ENCODE data around the gene ELMO1.

DNA sequence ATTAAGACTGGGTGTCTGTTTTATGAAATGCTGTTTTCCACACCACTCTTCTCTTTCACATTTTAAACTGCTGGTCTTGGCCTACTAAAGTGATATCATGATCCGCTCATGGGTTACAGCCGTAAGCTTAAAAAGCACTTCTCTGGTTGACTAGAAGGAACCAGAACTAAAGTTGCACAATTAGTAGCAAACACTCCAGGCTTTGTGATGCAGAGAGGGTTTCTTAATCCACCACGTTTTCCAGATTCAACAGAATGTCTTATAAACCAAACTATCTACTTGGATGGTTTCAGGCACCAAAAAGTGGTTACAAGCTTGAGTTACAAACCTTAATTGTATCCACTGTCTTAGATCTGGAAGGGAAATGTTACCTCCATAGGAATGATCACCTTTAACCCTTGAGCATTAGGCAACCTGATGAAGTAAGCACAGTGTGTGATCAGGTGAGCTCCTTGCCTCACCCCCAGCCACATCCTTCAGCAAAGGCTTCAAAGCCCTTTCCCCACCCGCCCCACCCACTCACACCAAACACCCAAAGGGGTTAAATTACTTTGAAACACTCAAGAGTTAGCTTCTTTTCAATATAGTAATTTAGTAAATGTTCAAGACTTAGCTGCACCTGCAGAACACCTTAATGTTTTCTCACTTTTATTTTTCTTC, 3.5 kb downstream of the ELMO1 start:
- no peak for TF ChIP-seq POLR2A (IDR thresholded peaks at IDR 0.05)
- TF ChIP-seq, protein P1, sequence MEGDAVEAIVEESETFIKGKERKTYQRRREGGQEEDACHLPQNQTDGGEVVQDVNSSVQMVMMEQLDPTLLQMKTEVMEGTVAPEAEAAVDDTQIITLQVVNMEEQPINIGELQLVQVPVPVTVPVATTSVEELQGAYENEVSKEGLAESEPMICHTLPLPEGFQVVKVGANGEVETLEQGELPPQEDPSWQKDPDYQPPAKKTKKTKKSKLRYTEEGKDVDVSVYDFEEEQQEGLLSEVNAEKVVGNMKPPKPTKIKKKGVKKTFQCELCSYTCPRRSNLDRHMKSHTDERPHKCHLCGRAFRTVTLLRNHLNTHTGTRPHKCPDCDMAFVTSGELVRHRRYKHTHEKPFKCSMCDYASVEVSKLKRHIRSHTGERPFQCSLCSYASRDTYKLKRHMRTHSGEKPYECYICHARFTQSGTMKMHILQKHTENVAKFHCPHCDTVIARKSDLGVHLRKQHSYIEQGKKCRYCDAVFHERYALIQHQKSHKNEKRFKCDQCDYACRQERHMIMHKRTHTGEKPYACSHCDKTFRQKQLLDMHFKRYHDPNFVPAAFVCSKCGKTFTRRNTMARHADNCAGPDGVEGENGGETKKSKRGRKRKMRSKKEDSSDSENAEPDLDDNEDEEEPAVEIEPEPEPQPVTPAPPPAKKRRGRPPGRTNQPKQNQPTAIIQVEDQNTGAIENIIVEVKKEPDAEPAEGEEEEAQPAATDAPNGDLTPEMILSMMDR (IDR thresholded peaks at IDR 0.05): no peak

All from lower leg skin (tissue), 3 donors.